GM19025 (cell line): ENCODE data around the gene BCAR3.
"Not testable (repeated sequence)": the region's sequence is repeated elsewhere in the genome, so short reads cannot be mapped to it uniquely, and the experiment has no call there.

Experiments
- ATAC-seq: cut with Tn5 transposase; IDR thresholded peaks from one replicate; pipeline ENCODE4 v1.9.1; 2021; ENCODE audit warnings: mild to moderate bottlenecking, low read depth, moderate library complexity; ENCODE audit not compliant: unreplicated experiment

Gene BCAR3

GRCh38 chr1:93690921-93691789, 9.5 kb upstream of the BCAR3 start:
- no peak for ATAC-seq

DNA sequence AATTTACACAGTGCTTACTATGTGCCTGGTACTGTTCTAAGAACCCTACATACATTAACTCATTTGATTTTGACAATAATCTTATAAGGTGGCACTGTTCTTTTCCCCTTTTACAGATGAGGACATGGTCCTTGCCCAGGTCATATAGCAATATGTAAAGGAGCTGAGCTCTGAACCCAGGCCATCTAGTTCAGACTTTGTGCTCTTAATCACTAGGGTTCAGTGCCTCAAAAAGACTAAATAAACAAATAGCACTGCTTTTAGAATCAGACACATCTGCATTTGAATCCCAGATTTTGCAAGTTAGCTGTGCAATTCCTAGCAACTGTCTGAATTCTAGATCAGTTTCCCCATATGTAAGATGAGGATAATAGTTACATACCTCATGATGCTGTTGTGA, 8.7 kb upstream of the BCAR3 start:
- ATAC-seq = no peak

GRCh38 chr1:93689521-93690223, 8.0 kb upstream of the BCAR3 start:
- no peak for ATAC-seq

DNA sequence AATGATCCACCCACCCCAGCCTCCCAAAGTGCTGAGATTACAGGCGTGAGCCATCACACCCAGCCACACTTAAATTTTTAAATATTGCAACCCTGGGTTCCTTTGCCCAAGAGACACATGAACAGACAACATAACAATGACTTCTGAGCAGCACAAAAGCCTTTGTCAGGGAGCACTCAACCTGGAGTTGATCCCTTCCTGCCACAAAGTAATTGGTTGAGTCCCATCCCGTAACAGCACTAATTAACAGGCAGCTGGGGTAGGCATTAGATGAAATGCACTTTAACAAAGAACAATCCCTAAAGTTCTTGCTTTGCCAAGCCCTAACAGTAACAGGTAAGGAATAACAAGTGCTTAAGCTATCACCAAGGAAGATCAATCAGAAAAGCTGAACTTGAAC, 5.9 kb upstream of the BCAR3 start:
- no peak for ATAC-seq

GRCh38 chr1:93686504-93687250, 5.0 kb upstream of the BCAR3 start:
- ATAC-seq = no peak

GRCh38 chr1:93685918-93686317, 4.3 kb upstream of the BCAR3 start:
- ATAC-seq = no peak

DNA sequence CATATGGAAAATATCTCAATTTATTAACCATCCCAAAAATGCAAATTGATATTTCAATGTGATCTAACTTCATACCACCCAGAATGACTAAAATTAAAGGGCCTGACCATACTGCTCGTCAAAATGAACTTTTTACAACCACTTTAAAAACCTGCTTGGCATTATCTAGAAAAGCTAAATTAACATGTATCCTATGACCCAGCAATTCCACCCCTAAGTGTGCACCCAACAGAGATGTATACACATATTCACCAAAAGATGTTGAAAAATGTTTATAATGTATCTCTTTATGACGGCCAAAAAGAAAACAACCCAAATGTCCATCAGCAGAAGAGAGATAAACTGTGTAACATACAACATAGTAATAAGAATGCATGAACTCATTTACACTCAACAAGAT, 1.6 kb upstream of the BCAR3 start:
- ATAC-seq = no peak

GRCh38 chr1:93681989-93682412, 364 bp upstream of the BCAR3 start:
- no peak for ATAC-seq

GRCh38 chr1:93680420-93681100, 1.1 kb downstream of the BCAR3 start:
- ATAC-seq = peak; percentile 59

DNA sequence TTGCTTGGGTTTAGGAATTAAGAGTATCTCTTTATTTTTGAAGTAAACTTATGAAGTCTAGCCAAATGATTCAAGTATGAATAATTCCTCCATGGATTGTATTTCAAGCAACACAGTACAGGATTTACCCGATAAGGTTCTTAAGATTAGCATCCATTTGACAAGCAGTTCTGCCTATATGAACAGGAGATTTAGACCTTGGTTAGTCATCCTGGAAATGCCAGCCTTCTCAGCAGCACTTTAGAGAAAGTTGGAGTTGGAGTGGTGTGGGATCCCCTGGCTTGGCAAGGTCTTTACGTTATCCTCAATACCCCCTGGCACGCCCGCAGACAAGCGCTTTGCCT, 1.6 kb downstream of the BCAR3 start:
- ATAC-seq = no peak

GRCh38 chr1:93679546-93679945, 2.1 kb downstream of the BCAR3 start:
- ATAC-seq = no peak

GRCh38 chr1:93678946-93679480, 2.6 kb downstream of the BCAR3 start:
- no peak for ATAC-seq

DNA sequence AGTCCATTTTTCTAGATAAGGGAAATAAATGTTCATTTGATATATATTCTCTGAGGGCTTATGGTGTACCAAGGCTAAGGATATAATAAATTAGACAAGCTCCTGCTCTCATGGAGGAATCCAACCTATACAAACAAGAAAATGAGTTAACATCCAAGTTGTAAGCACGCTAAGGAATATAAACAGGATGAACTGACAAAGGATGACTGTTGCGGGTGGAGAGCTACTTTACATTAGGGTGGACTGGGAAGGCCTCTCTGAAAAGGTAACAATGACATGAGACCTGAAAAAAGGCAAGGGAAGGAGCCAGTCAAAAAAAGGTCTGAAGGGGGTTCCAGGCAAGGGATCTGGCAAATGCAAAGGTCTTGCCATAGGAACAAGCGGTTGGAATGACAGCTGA, 3.1 kb downstream of the BCAR3 start:
- no peak for ATAC-seq

GRCh38 chr1:93677729-93678128, 3.9 kb downstream of the BCAR3 start:
- ATAC-seq = no peak

DNA sequence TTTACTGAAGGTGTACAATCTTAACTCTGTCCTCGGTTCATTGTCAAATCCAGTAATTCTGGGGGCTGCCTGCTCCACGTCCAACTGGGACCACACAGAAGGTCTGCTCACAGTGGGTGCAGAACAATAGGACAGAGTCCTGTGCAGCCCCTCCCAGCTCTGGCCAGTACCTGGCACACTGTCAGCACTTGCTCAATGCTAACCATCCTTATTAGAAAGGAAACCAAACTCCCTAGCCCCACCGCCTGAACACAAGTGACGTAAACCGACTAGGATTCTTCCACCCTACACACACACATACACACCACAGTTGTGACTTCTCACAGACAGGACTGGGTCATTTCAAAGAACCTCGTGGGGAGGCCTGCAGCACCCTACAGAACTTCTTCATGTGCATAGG, 5.2 kb downstream of the BCAR3 start:
- ATAC-seq = no peak

GRCh38 chr1:93675931-93676330, 5.7 kb downstream of the BCAR3 start:
- no peak for ATAC-seq

DNA sequence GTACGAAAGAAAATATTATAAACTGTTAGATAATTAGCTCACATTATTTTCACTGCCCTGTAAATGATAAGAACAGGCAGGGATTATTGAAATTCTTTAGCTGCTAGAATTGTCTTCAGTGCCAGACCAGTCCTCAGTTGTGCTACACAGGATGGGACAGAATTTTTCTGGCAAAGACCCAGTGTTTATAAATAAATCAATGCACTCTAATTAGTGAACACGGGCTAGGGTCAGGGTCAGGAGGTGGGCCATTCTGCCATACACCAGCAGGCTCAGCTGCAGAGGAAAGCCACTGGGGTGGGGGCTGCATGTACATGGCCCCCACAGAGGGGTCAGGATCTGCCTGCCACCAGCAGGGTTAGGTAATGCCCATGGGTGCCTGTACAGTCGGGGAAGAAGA, 6.4 kb downstream of the BCAR3 start:
- ATAC-seq = no peak

DNA sequence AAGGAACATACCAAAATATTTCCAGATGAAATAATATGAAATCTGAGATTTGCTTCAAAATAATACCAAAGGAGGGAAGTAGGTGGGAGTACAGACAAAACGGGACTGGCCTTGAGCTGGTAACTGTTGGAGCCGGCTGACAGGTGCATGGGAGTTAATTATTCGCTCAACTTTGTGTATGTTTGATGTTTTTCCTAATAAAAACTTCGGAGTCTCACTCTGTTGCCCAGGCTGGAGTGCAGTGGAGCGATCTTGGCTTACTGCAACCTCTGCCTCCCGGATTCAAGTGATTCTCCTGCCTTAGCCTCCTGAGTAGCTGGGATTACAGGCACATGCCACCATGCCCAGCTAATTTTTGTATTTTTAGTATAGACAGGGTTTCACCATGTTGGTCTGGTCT, 7.6 kb downstream of the BCAR3 start:
- ATAC-seq = not testable (repeated sequence)

DNA sequence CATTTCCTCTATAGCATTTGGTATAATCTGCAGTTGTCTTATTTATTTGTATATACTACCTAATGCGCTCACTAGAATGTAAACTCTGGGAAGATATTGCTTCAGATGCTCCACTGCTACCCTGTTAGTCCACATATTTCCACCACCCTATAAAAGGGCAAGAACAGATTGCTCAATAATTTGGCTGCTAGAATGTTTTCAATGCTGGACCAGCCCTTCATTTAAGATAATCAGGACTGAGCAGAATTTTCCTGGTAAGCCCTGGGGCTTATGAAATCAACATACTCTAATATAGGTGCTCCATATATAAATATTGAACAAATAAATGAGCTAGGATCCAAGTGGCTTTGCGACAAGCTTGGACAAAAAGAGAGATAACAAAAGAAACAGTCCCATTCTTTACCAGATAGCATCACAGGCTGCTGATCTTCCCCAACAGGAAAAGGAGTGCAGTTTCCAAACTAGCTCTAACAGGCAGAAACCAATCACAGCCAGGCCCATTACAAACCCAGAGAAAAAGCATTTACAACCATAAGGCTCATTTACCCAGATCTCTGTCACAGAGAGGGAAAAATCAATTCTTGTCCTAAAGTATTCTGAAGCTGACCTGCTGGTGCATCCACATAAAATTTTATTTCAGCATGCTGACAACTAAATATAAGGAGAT, 8.3 kb downstream of the BCAR3 start:
- ATAC-seq = no peak
